Measurements from ENCODE around the gene CNOT4. TPM values are rescaled to one million over a fixed set of nuclear protein-coding genes. Genes with fewer than 3 reads are reported as not detected.

Gene CNOT4
- total and polyA plus RNA-seq, 2 donors (not counting 1 experiment from before 2014, with no cell fraction given): 14.9 to 15.9 TPM

- Histone ChIP-seq H3K9me3 (ENCODE audit: control insufficient read depth, insufficient read depth, low read depth, low read length) (no peaks in the 10 kb centered on the region), H3K27ac (ENCODE audit: insufficient read depth, low read length) (no peak overlapping the region), H3K4me1 (ENCODE audit: control insufficient read depth, extremely low read depth, insufficient read depth, low read length) (no peaks in the 10 kb centered on the region), H3K36me3 (ENCODE audit: control insufficient read depth, insufficient read depth, low read length) (no peaks in the 10 kb centered on the region), H3K27me3 (ENCODE audit: control insufficient read depth, insufficient read depth, low read length) (no peaks in the 10 kb centered on the region), H3K4me3 (replicated peaks in 1 of 4; ENCODE audit: control extremely low read depth in 1 of 4, insufficient read depth in 1 of 4, low read depth in 3 of 4, low read length in 4 of 4) (no peak overlapping the region), H3K4me2 (ENCODE audit: extremely low read depth, insufficient read depth, low read length) (no peak overlapping the region), H2AFZ (ENCODE audit: low read length) (no peak overlapping the region), H4K20me1 (ENCODE audit: control insufficient read depth, extremely low read depth, insufficient read depth, low read length) (no peaks in the 10 kb centered on the region), H3K9ac (ENCODE audit: insufficient read depth, low read length) (no peak overlapping the region), H3K79me2 (ENCODE audit: control insufficient read depth, insufficient read depth, low read length) (peaks cover 11% of the 10 kb centered on the region)
- no peak for DNase-seq (ENCODE audit: low read depth in 2 of 2)
- TF ChIP-seq CTCF (conservative IDR thresholded peaks at IDR 0.05 in 1 of 2, IDR thresholded peaks at IDR 0.05 in 1 of 2; ENCODE audit: low read depth in 1 of 2, low read length in 2 of 2) (no peak), EZH2 (IDR thresholded peaks at IDR 0.05; ENCODE audit: low read length, missing control alignments) (no peak)
Observed at GRCh38 chr7:135459076-135459475, 50.8 kb downstream of the CNOT4 start.

GRCh38 chr7:135454060-135454459 lies 55.8 kb downstream of the CNOT4 start:
- H4K20me1 ChIP-seq (ENCODE audit: control insufficient read depth, extremely low read depth, insufficient read depth, low read length): no peaks in the 10 kb centered on the region
- no peaks in the 10 kb centered on the region for H3K27me3 ChIP-seq (ENCODE audit: control insufficient read depth, insufficient read depth, low read length)
- no peak for DNase-seq (ENCODE audit: low read depth in 2 of 2)
- peaks cover 9% of the 10 kb centered on the region for H3K79me2 ChIP-seq (ENCODE audit: control insufficient read depth, insufficient read depth, low read length)
- H3K4me1 ChIP-seq (ENCODE audit: control insufficient read depth, extremely low read depth, insufficient read depth, low read length): no peaks in the 10 kb centered on the region
- TF ChIP-seq EZH2 (IDR thresholded peaks at IDR 0.05; ENCODE audit: low read length, missing control alignments) (no peak), CTCF (conservative IDR thresholded peaks at IDR 0.05 in 1 of 2, IDR thresholded peaks at IDR 0.05 in 1 of 2; ENCODE audit: low read depth in 1 of 2, low read length in 2 of 2) (no peak)
- H3K9me3 ChIP-seq (ENCODE audit: control insufficient read depth, insufficient read depth, low read depth, low read length): no peaks in the 10 kb centered on the region
- no peaks in the 10 kb centered on the region for H3K36me3 ChIP-seq (ENCODE audit: control insufficient read depth, insufficient read depth, low read length)
- H3K4me3 ChIP-seq (replicated peaks in 1 of 4; ENCODE audit: control extremely low read depth in 1 of 4, insufficient read depth in 1 of 4, low read depth in 3 of 4, low read length in 4 of 4): no peak overlapping the region
- H3K9ac ChIP-seq (ENCODE audit: insufficient read depth, low read length): no peak overlapping the region
- no peak overlapping the region for H2AFZ ChIP-seq (ENCODE audit: low read length)
- no peak overlapping the region for H3K4me2 ChIP-seq (ENCODE audit: extremely low read depth, insufficient read depth, low read length)
- no peak overlapping the region for H3K27ac ChIP-seq (ENCODE audit: insufficient read depth, low read length)

- TF ChIP-seq CTCF (conservative IDR thresholded peaks at IDR 0.05 in 1 of 2, IDR thresholded peaks at IDR 0.05 in 1 of 2; ENCODE audit: low read depth in 1 of 2, low read length in 2 of 2): no peak
- TF ChIP-seq EZH2 (IDR thresholded peaks at IDR 0.05; ENCODE audit: low read length, missing control alignments): no peak
- no peak overlapping the region for H3K4me3 ChIP-seq (replicated peaks in 1 of 4; ENCODE audit: control extremely low read depth in 1 of 4, insufficient read depth in 1 of 4, low read depth in 3 of 4, low read length in 4 of 4)
- no peak for DNase-seq (ENCODE audit: low read depth in 2 of 2)
- no peak overlapping the region for H3K9ac ChIP-seq (ENCODE audit: insufficient read depth, low read length)
- H3K79me2 ChIP-seq (ENCODE audit: control insufficient read depth, insufficient read depth, low read length): peaks cover 7% of the 10 kb centered on the region
- no peak overlapping the region for H3K4me2 ChIP-seq (ENCODE audit: extremely low read depth, insufficient read depth, low read length)
- no peak overlapping the region for H3K27ac ChIP-seq (ENCODE audit: insufficient read depth, low read length)
- H3K9me3 ChIP-seq (ENCODE audit: control insufficient read depth, insufficient read depth, low read depth, low read length): no peaks in the 10 kb centered on the region
- no peak overlapping the region for H2AFZ ChIP-seq (ENCODE audit: low read length)
- no peaks in the 10 kb centered on the region for H3K4me1 ChIP-seq (ENCODE audit: control insufficient read depth, extremely low read depth, insufficient read depth, low read length)
- no peaks in the 10 kb centered on the region for H3K27me3 ChIP-seq (ENCODE audit: control insufficient read depth, insufficient read depth, low read length)
- no peaks in the 10 kb centered on the region for H3K36me3 ChIP-seq (ENCODE audit: control insufficient read depth, insufficient read depth, low read length)
- H4K20me1 ChIP-seq (ENCODE audit: control insufficient read depth, extremely low read depth, insufficient read depth, low read length): peaks cover 2% of the 10 kb centered on the region
Observed at GRCh38 chr7:135449436-135449835, 60.5 kb downstream of the CNOT4 start.

Data from fibroblast of lung (primary cell).